Fibroblast of the conjunctiva (primary cell): Measurements from ENCODE around the gene CD2BP2.

Experiments used
- DNase-seq: peaks from one replicate; pipeline ENCODE4 v3.0.0-alpha.2; 2010; ENCODE audit warnings: low read depth

The CD2BP2 gene

GRCh38 chr16:30378236-30379157 is 23.4 kb upstream of the CD2BP2 start:
- DNase-seq = peak; percentile 96

- peak; percentile 80 for DNase-seq
These were observed 22.7 kb upstream of the CD2BP2 start for GRCh38 chr16:30377812-30378235.

GRCh38 chr16:30377050-30377811 is 22.1 kb upstream of the CD2BP2 start:
- no peak for DNase-seq

- DNase-seq = no peak
These were observed 21.4 kb upstream of the CD2BP2 start for GRCh38 chr16:30376461-30376902.

- no peak for DNase-seq
These were observed 20.8 kb upstream of the CD2BP2 start for GRCh38 chr16:30375864-30376263.

GRCh38 chr16:30374538-30374937 is 19.4 kb upstream of the CD2BP2 start, which contains the start of gene MYL11:
Gene MYL11 (plus strand): TSS chr16:30374802. CDS start chr16:30374858, 56 bp downstream.
- no peak for DNase-seq

- no peak for DNase-seq
These were observed 17.6 kb upstream of the CD2BP2 start for GRCh38 chr16:30372725-30373124.

GRCh38 chr16:30372038-30372712 is 17.1 kb upstream of the CD2BP2 start:
- DNase-seq = no peak

GRCh38 chr16:30371248-30371816 is 16.2 kb upstream of the CD2BP2 start:
- DNase-seq = no peak

- DNase-seq = peak; percentile 100
These were observed 15.5 kb upstream of the CD2BP2 start, which contains the start of gene TBC1D10B for GRCh38 chr16:30370456-30371247. Gene TBC1D10B (minus strand): TSS chr16:30370494. CDS start chr16:30370183, 311 bp downstream.

- no peak for DNase-seq
These were observed 14.9 kb upstream of the CD2BP2 start for GRCh38 chr16:30369938-30370455.

GRCh38 chr16:30369091-30369937 is 14.2 kb upstream of the CD2BP2 start:
- no peak for DNase-seq

GRCh38 chr16:30368792-30369090 is 13.6 kb upstream of the CD2BP2 start:
- no peak for DNase-seq

GRCh38 chr16:30368122-30368791 is 13.1 kb upstream of the CD2BP2 start:
- DNase-seq = no peak

- DNase-seq = no peak
These were observed 12.4 kb upstream of the CD2BP2 start for GRCh38 chr16:30367349-30368009.

GRCh38 chr16:30366511-30366910 is 11.4 kb upstream of the CD2BP2 start:
- DNase-seq = no peak

GRCh38 chr16:30365200-30365599 is 10.1 kb upstream of the CD2BP2 start:
- DNase-seq = no peak

GRCh38 chr16:30361180-30361579 is 6.1 kb upstream of the CD2BP2 start:
- no peak for DNase-seq

GRCh38 chr16:30359871-30360170 is 4.7 kb upstream of the CD2BP2 start:
- DNase-seq = no peak
